ENCODE measurements around the gene SPTBN4.

The SPTBN4 gene

GRCh38 chr19:40585241-40585981 lies 118.6 kb downstream of the SPTBN4 start:
- in situ Hi-C loops (cut with MboI; ENCODE audit: low pct_unique_long_range_greater_than_20kb, low sequenced_read_pairs, unreplicated experiment), result no loop called here
- TF ChIP-seq CTCF (IDR thresholded peaks at IDR 0.05; ENCODE audit: extremely low read depth, insufficient read depth, missing control alignments), result no peak
- no peak for DNase-seq (ENCODE audit: low spot score)

- no peak for TF ChIP-seq CTCF (IDR thresholded peaks at IDR 0.05; ENCODE audit: extremely low read depth, insufficient read depth, missing control alignments)
- in situ Hi-C loops (cut with MboI; ENCODE audit: low pct_unique_long_range_greater_than_20kb, low sequenced_read_pairs, unreplicated experiment), result no loop called here
- DNase-seq (ENCODE audit: low spot score), result no peak
Observed at GRCh38 chr19:40585982-40586422, 119.2 kb downstream of the SPTBN4 start.

GRCh38 chr19:40586611-40587010 lies 119.8 kb downstream of the SPTBN4 start:
- TF ChIP-seq CTCF (IDR thresholded peaks at IDR 0.05; ENCODE audit: extremely low read depth, insufficient read depth, missing control alignments), result no peak
- no peak for DNase-seq (ENCODE audit: low spot score)
- in situ Hi-C loops (cut with MboI; ENCODE audit: low pct_unique_long_range_greater_than_20kb, low sequenced_read_pairs, unreplicated experiment), result no loop called here

- in situ Hi-C loops (cut with MboI; ENCODE audit: low pct_unique_long_range_greater_than_20kb, low sequenced_read_pairs, unreplicated experiment), result no loop called here
Observed at GRCh38 chr19:40588110-40588854, 121.5 kb downstream of the SPTBN4 start.

GRCh38 chr19:40588926-40589569 lies 122.2 kb downstream of the SPTBN4 start:
- no peak for DNase-seq (ENCODE audit: low spot score)
- in situ Hi-C loops (cut with MboI; ENCODE audit: low pct_unique_long_range_greater_than_20kb, low sequenced_read_pairs, unreplicated experiment), result no loop called here
- TF ChIP-seq CTCF (IDR thresholded peaks at IDR 0.05; ENCODE audit: extremely low read depth, insufficient read depth, missing control alignments), result no peak

More at GRCh38 chr19:40588110-40588854, 121.5 kb downstream of the SPTBN4 start:
- TF ChIP-seq CTCF (IDR thresholded peaks at IDR 0.05; ENCODE audit: extremely low read depth, insufficient read depth, missing control alignments), result no peak
- DNase-seq (ENCODE audit: low spot score), result no peak

- in situ Hi-C loops (cut with MboI; ENCODE audit: low pct_unique_long_range_greater_than_20kb, low sequenced_read_pairs, unreplicated experiment), result no loop called here
- no peak for DNase-seq (ENCODE audit: low spot score)
- no peak for TF ChIP-seq CTCF (IDR thresholded peaks at IDR 0.05; ENCODE audit: extremely low read depth, insufficient read depth, missing control alignments)
Observed at GRCh38 chr19:40589591-40590429, 123.0 kb downstream of the SPTBN4 start.
